Measurements from ENCODE around the gene ENOX2. TPM values are rescaled to one million over a fixed set of nuclear protein-coding genes. Genes with fewer than 3 reads are reported as not detected.

Gene ENOX2, protein sequence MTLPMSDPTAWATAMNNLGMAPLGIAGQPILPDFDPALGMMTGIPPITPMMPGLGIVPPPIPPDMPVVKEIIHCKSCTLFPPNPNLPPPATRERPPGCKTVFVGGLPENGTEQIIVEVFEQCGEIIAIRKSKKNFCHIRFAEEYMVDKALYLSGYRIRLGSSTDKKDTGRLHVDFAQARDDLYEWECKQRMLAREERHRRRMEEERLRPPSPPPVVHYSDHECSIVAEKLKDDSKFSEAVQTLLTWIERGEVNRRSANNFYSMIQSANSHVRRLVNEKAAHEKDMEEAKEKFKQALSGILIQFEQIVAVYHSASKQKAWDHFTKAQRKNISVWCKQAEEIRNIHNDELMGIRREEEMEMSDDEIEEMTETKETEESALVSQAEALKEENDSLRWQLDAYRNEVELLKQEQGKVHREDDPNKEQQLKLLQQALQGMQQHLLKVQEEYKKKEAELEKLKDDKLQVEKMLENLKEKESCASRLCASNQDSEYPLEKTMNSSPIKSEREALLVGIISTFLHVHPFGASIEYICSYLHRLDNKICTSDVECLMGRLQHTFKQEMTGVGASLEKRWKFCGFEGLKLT
- total RNA-seq: 10 to 100 TPM in 1 of 2 donors, 1 to 10 TPM in 1; 7.3 to 26.2 TPM
- 25.6 TPM for polyA plus RNA-seq (2013, experiment 1 of 2)
- 19.5 TPM for polyA plus RNA-seq (2013, experiment 2 of 2)
- long read RNA-seq, experiment 1, full-length matches to known transcripts: 1 of 3 reads
- long read RNA-seq, experiment 1, partial matches to known transcripts: 1 of 3 reads
- long read RNA-seq, experiment 1, other reads (novel, unspliced or antisense): 1 of 3 reads
- long read RNA-seq, experiment 2, full-length matches to known transcripts: 11 of 17 reads
- long read RNA-seq, experiment 2, partial matches to known transcripts: 1 of 17 reads
- long read RNA-seq, experiment 2, other reads (novel, unspliced or antisense): 5 of 17 reads
- long read RNA-seq, experiment 3, full-length matches to known transcripts: 44 of 76 reads
- long read RNA-seq, experiment 3, partial matches to known transcripts: 19 of 76 reads
- long read RNA-seq, experiment 3, other reads (novel, unspliced or antisense): 13 of 76 reads
- long read RNA-seq, experiment 4, full-length matches to known transcripts: 2 of 3 reads
- long read RNA-seq, experiment 4, partial matches to known transcripts: 0 of 3 reads
- long read RNA-seq, experiment 4, other reads (novel, unspliced or antisense): 1 of 3 reads

DNA sequence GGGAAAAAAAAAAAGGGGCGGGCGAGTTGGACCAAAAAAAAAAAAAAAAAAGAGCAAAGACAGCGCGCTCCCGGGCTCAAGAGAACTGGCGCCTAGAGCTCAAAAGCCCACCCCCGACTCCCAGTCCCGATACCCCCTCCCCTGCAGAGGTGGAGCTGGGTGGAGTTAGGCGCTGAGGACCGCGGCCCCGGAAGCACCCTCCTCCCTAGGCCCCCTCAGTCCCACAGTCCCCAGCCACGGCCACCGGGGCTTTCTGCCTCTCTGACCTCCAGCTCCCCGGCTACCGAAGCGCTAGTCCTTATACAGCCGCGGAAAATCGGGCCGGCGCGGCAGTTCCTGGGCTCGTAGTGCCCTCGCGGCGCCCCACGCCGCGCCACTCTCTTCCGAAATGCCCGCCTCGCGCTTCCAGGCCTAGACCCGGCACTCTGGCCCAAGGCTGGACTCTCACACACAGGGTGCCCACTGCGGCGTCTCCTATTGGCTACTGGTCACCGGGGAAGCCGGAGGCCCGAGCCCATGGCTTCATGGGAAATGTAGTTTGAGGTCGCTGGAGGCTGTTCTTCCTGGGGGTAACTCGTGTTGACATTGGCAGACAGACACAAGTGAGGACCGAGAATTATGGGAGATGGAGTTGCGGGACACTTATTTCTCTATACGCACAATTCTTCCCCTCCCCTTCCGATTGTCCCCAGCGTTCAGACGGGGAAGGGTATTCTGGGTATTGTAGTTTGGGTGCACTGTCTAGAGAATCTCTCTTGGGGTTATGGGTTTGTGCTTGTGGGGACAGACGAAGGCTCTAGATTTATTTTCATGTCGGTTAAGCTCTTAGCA, at the start of gene ENOX2:
TSS of gene ENOX2 (minus strand) at position 427 of the 831 bp plus-strand sequence. CDS start 199,993 bp downstream, outside the sequence.
- Mint-ChIP-seq H3K4me3 (no peak within 1 kb of the TSS), H3K27ac (no peak within 1 kb of the TSS), H3K4me1 (peaks cover 18% of the 10 kb centered on the region), H3K36me3 (ENCODE audit: low read depth) (peaks cover 4% of the 10 kb centered on the region), H3K27me3 (ENCODE audit: insufficient read depth) (no peaks in the 10 kb centered on the region), H3K9me3 (no peaks in the 10 kb centered on the region)
- whole genome bisulfite sequencing, 2 experiments (ENCODE audit: insufficient coverage in 1 of 2, insufficient read length in 1 of 2): 0% methylated on average over 32 of the region's 50 CpGs; no CpG with 5 or more reads in 1 of the 2 experiments
- H3K27ac ChIP-seq (ENCODE audit: low read depth, low read length): peak within 1 kb of the TSS; percentile 86
- H3K27me3 ChIP-seq (ENCODE audit: control insufficient read depth, insufficient read depth, low read length, poor library complexity, severe bottlenecking): no peaks in the 10 kb centered on the region
- no peaks in the 10 kb centered on the region for H3K4me1 ChIP-seq (ENCODE audit: control insufficient read depth, insufficient read depth, low read length)
- H3K9me3 ChIP-seq (ENCODE audit: control insufficient read depth, low read length): no peaks in the 10 kb centered on the region
- H3K36me3 ChIP-seq (ENCODE audit: control insufficient read depth, insufficient read depth, low read length): no peaks in the 10 kb centered on the region
- peak; percentile 96 for DNase-seq
- H3K9ac ChIP-seq (ENCODE audit: extremely low read depth, low read length, poor library complexity, severe bottlenecking): peak within 1 kb of the TSS; percentile 64
- H3K4me3 ChIP-seq (ENCODE audit: low read length): peak within 1 kb of the TSS; percentile 86
- no peak for TF ChIP-seq CTCF (conservative IDR thresholded peaks at IDR 0.05)

DNA sequence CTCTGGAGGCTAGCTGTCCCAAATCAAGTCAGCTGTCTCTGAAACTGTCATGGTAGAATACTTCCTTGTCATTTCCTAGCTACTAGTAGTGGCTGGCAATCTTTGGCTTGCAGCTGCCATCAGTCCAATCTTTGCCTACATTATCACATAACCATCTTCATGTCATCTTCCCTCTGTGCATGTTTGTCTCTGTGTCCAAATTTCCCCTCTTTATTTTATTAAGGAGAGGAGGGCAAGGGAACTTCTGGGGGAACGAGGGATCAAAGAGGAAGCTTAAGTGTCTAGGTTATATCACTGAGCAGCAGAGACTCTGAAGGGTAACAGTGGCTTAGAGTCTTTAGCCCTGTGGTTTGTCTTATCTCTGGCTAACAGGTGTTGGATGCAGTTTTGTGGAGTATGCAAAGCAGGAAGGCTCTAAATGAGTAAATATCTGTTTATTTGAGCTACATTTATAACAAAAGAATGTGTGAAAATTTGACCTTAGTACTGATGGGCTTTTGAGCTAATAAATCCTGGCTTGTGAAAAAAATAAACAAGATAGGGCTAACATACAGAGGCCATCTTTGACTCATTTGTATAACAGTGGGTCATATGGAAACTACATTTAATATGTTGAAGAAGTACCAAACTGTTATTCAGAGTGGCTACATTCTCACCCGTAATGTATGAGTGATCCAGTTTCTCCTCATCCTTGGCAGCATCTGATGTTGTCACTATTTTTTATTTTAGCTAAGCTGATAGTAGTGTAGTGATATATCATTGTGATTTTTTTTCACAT, 49.4 kb upstream of the ENOX2 start:
- no peak for TF ChIP-seq CTCF (conservative IDR thresholded peaks at IDR 0.05)
- DNase-seq: no peak
- no peaks in the 10 kb centered on the region for H3K36me3 ChIP-seq (ENCODE audit: control insufficient read depth, insufficient read depth, low read length)
- Mint-ChIP-seq H3K27me3 (ENCODE audit: insufficient read depth) (peaks cover 24% of the 10 kb centered on the region), H3K27ac (no peak overlapping the region), H3K4me1 (peaks cover 4% of the 10 kb centered on the region), H3K9me3 (no peaks in the 10 kb centered on the region), H3K4me3 (no peak overlapping the region), H3K36me3 (ENCODE audit: low read depth) (no peaks in the 10 kb centered on the region)
- no peaks in the 10 kb centered on the region for H3K9me3 ChIP-seq (ENCODE audit: control insufficient read depth, low read length)
- no peaks in the 10 kb centered on the region for H3K4me1 ChIP-seq (ENCODE audit: control insufficient read depth, insufficient read depth, low read length)
- H3K27ac ChIP-seq (ENCODE audit: low read depth, low read length): no peak overlapping the region
- H3K4me3 ChIP-seq (ENCODE audit: low read length): no peak overlapping the region
- H3K27me3 ChIP-seq (ENCODE audit: control insufficient read depth, insufficient read depth, low read length, poor library complexity, severe bottlenecking): no peaks in the 10 kb centered on the region
- H3K9ac ChIP-seq (ENCODE audit: extremely low read depth, low read length, poor library complexity, severe bottlenecking): no peak overlapping the region
- 63% methylated on average over 1 of the region's 2 CpGs; no CpG with 5 or more reads in 1 of the 2 experiments for WGBS, 2 experiments (ENCODE audit: insufficient coverage in 1 of 2, insufficient read length in 1 of 2)

Data from endodermal cell (in vitro differentiated cells).